Renal cortical epithelial cell (primary cell): Measurements from ENCODE around the gene CCT6A. TPM values are rescaled to one million over a fixed set of nuclear protein-coding genes. Genes with fewer than 3 reads are reported as not detected.
"Not testable (repeated sequence)": the region's sequence is repeated elsewhere in the genome, so short reads cannot be mapped to it uniquely, and the experiment has no call there.

Source experiments
- DNase-seq: peaks from one replicate; pipeline ENCODE4 v3.0.0-alpha.2; 2011; ENCODE audit warnings: low read depth
- total RNA-seq: library from RNA; depleted of rRNA; stranded (reverse); fragments of >200 nt; gene quantifications from 2 replicates; pipeline ENCODE4 v1.2.3, GENCODE V29; 2014

The CCT6A gene
- total RNA-seq, 1 donor from 2014 or later: 184 TPM

DNA sequence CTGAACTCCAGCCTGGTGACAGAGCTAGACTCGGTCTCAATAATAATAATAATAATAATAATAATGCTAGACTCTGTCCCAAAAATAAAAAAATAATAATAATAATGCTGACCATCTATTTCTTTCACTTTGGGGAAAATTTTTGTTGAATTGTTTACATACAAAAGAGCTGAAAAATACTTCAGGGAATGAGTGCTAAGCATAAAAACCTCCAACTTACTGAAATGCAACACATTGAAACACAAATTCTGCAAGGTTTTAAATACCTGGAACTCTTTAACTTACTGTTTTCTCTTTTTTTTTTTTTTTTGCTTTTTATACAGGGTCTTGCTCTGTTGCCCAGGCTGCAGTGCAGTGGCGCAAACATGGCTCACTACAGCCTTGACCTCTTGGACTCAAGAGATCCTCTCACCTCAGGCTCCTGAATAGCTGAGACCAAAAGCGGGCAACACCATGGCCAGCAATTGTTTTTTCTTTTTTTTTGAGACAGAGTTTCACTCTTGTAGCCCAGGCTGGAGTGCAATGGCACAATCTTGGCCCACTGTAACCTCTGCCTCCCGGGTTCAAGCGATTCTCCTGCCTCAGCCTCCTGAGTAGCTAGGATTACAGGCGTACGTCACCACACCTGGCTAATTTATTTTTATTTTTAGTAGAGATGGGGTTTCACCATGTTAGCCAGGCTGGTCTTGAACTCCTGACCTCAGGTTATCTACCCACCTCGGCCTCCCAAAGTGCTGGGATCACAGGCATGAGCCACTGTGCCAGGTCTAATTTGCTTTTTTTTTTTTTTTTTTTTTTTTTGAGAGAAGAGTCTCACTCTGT is 46.8 kb downstream of the CCT6A start:
- not testable (repeated sequence) for DNase-seq

DNA sequence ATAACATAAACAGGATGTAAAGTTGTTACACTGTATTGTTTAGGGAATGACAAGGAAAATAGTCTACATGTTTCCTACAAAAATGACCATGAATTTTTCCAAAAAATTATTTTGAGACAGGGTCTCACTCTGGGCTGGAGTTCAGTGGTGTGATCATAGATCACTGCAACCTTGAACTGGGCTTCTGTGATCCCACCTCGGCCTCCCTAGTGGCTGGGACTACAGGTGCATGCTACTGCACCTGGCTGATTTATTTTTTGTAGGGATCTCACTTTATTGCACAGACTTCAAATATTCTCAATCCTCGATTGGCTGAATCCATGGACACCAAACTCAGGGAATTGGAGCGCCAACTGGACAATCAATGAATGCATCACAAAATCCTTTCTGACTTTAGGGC is 48.1 kb downstream of the CCT6A start:
- DNase-seq: no peak

DNA sequence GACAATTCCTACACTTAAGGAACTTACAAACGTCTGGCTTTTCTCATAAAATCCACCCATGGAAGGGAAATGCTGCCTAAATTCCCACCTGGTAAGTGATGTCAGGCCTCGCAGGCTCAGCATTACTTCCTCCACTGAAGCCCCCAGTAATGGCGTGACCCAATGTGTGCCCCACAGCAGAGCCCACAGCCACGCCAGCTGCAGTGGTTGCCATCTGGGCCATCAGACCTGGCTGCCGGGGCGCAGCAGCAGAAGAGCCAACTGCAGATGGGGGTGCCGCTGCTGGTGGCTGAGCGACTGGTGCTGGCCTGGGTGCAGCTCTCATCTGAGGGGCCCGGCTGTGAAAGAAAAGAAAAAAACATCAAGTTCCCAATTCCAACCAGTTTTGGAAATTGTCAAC is 52.6 kb downstream of the CCT6A start:
- not testable (repeated sequence) for DNase-seq

DNA sequence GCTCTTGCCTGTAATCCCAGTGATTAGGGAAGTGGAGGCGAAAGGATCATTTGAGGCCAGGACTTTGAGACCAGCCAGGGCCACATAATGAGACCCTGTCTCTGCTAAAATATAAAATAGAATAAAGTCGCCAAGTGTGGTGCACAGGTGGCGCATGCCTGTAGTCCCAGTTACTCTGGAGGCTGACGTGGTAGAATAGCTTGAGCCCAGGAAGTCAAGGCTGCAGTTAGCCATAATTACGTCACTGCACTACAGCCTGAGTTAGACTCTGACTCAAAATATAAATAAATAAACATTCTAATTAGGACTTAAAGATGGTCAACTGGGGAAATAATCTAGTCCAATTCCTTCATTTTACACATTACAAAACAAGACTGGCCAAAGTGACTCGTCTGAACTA is 53.9 kb downstream of the CCT6A start:
- peak; percentile 78 for DNase-seq

DNA sequence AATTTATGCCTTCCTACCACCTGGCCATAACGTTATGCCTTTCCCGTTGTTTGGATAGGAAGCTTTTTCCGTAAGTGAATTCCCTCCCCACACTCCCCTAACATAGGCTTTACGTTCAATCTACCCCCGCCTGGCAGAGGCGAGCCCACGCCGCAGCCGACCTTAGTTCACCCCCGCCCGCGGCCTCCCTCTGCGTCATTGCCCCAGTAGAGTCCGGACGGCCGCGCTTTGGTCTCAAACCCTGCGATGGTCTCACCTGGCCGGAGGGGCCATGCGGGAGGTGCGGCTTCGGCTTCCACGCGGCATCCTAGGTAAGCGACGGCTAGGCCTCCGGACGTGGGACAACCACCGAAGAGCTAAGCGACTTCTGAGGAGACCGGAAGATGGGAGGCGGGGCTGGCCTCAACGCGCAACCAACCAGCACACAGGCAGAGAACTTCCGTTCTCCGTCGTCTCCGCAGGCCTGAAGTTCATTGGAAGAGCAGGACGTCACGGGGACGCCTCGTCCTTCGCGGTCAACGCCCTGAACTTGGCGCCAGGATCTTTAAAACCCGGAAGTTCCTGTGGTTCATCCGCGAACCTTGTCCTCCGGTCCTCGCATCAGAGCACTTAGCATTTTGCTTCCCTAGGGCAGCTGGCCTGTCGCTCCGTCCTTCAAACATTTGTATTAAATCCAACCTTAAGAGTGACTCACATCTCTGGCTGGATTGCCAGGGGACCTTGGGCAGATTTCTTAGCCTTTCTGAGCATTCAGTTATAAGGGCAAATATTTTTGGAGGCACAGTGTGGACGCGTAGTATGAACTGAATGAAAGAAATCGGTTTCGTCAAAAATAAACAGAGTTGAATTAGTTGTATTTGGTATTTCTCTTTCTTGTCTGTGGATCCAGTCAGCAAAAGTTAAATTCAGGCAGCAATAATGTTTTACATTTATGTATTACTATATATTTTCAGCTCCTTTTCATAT is 54.8 kb downstream of the CCT6A start, which contains the start of gene CHCHD2:
CHCHD2 (minus strand) TSS at position 369 of the 966 bp plus-strand sequence; CDS start at position 306, 63 bp downstream.
- DNase-seq: peak; percentile 98

DNA sequence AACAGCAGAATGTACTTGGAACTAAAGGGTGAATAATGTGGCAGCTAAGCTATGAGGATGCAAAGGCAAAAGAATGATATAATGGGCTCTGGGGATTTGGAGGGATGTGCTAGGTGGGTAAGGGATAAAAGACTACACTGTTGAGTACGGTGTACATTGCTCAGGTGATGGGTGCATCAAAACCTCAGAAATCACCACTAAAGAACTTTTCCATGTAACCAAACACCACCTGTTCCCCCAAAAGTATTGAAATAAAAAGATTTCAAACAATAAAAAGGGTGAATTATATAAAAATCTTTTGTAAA is 56.3 kb downstream of the CCT6A start:
- DNase-seq: no peak

DNA sequence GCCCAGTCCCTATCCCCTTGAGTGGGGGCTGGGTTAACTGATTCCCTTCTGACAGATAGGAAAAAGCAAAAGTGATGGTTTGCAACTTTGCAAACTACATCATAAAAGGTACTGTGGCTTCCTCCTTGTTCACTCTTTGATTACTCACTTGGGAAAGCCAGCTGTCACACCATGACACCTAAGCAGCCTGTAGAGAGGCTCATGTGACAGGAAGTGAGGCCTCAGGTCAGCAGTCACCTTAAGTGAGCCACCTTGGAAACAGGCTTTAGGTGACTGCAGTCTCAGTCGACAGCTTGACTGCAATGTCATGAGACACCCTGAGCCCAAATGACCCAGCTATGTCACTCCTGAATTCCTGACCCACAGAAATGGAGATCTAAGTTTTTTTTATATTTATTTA is 59.0 kb downstream of the CCT6A start:
- DNase-seq: no peak

DNA sequence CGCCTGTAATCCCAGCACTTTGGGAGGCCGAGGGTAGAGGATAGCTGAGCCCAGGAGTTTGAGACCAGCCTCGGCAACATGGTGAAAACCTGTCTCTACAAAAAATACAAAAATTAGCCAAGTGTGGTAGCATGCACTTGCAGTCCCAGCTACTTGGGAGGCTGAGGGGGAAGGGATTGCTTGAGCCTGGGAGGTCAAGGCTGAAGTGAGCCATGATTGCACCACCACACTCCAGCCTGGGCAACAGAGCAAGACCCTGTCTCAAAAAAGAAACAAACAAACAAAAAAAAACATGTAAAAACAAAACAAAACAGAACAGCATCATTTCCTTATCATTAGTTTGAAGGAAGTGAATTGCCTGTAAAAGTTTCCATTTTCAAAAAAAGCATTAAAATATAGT is 60.7 kb downstream of the CCT6A start:
- DNase-seq: not testable (repeated sequence)

Other genes with a start within 250 kb of the CCT6A start
- not detected in 2 replicates for gene SEPTIN14, start 189.0 kb upstream of the CCT6A start, total RNA-seq
- gene ZNF713, start 164.3 kb upstream of the CCT6A start, total RNA-seq: 3.5 and 7.0 TPM in 2 replicates
- 15.6 and 28.0 TPM in 2 replicates for gene MRPS17, start 99.9 kb upstream of the CCT6A start, total RNA-seq
- 58.0 and 78.6 TPM in 2 replicates for gene NIPSNAP2, start 87.2 kb upstream of the CCT6A start, total RNA-seq
- gene PSPH, start 321 bp upstream of the CCT6A start, total RNA-seq: 42.7 and 90.6 TPM in 2 replicates
- 130 and 194 TPM in 2 replicates for gene SUMF2, start 12.5 kb downstream of the CCT6A start, total RNA-seq
- 0.15 TPM in 1 of 2 replicates, not detected in the other for gene PHKG1, start 41.2 kb downstream of the CCT6A start, total RNA-seq
- 215 and 649 TPM in 2 replicates for gene CHCHD2, start 54.7 kb downstream of the CCT6A start, total RNA-seq
- 0.20 TPM in 1 of 2 replicates, not detected in the other for gene NUPR2, start 64.7 kb downstream of the CCT6A start, total RNA-seq